Peyer's patch (tissue), 4 donors: ENCODE data around the gene SS18L1.

Source experiments
- POLR2A ChIP-seq, 2 donors: fragments of 450-650 bp; IDR thresholded peaks; one replicate each; pipeline ENCODE4 v1.5.1; 2017; ENCODE audit warnings: antibody characterized with exemption in 2 of 2, mild to moderate bottlenecking in 2 of 2, moderate library complexity in 2 of 2
- TF ChIP-seq, protein P1 (sequence below), 6 experiments: fragments of 450-650 bp in 4 of 6; fragments of 200-600 bp in 2 of 6; sonication (generic) in 1 of 6; IDR thresholded peaks; one replicate each; pipeline ENCODE4 v1.5.1; 2017 to 2019; ENCODE audit warnings: antibody characterized with exemption in 6 of 6, mild to moderate bottlenecking in 3 of 6, moderate library complexity in 1 of 6

DNA sequence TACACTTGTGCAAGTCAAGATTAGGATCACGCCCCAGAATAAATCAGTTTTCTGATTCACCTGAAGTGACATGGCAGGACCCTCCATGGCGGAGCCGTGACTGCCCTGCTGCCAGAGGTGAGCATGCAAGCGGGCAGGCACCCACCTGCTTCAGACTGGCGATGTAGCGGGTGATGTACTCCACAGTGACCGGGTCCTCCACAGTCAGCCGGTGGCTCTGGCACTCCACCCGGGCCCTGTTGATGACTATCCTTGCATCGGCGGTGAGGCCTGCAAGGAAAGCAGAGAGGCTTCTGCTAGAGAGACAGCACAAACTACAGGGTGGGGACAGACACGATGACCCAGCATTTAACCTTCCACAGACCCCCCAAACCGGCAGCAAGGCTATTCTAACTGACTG is 3.9 kb upstream of the SS18L1 start:
- TF ChIP-seq, protein P1, sequence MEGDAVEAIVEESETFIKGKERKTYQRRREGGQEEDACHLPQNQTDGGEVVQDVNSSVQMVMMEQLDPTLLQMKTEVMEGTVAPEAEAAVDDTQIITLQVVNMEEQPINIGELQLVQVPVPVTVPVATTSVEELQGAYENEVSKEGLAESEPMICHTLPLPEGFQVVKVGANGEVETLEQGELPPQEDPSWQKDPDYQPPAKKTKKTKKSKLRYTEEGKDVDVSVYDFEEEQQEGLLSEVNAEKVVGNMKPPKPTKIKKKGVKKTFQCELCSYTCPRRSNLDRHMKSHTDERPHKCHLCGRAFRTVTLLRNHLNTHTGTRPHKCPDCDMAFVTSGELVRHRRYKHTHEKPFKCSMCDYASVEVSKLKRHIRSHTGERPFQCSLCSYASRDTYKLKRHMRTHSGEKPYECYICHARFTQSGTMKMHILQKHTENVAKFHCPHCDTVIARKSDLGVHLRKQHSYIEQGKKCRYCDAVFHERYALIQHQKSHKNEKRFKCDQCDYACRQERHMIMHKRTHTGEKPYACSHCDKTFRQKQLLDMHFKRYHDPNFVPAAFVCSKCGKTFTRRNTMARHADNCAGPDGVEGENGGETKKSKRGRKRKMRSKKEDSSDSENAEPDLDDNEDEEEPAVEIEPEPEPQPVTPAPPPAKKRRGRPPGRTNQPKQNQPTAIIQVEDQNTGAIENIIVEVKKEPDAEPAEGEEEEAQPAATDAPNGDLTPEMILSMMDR (IDR thresholded peaks at IDR 0.05): no peak
- TF ChIP-seq POLR2A (IDR thresholded peaks at IDR 0.05): no peak
